Gastrocnemius medialis (tissue), 4 donors: Measurements from ENCODE around the gene ZDHHC14.

ENCODE experiments used
- POLR2A ChIP-seq, 2 donors: fragments of 450-650 bp; IDR thresholded peaks; one replicate each; pipeline ENCODE4 v1.6.1; 2017; ENCODE audit warnings: antibody characterized with exemption in 2 of 2, mild to moderate bottlenecking in 2 of 2, moderate library complexity in 2 of 2
- TF ChIP-seq, protein P1 (sequence below), 5 experiments: fragments of 450-650 bp in 3 of 5; fragments of 200-600 bp in 2 of 5; sonication (generic) in 2 of 5; IDR thresholded peaks in 4 of 5; conservative IDR thresholded peaks in 1 of 5; 1 replicate in 4 of 5; 2 replicates in 1 of 5; pipeline ENCODE4 v1.5.1; 2016 to 2019; ENCODE audit warnings: antibody characterized with exemption in 5 of 5, mild to moderate bottlenecking in 3 of 5, moderate library complexity in 3 of 5

DNA sequence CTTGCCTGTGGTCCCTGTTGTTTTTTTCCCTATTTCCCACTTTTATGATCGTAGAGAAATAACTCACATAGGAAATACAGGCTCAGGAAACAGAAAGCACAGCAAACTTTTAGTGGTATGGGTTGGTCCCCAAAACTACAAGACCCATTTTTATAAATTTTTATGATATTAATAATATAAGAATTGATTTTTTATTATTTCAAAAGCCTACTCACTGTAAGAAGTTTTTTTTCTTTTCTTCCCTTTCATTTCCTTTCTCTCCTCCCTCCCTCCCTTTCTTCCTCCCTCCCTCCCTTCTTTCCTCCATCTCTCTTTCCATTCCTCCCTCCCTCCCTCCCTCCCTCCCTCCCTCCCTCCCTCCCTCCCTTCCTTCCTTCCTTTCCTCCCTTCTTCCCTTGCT, 141.5 kb downstream of the ZDHHC14 start:
- TF ChIP-seq, protein P1, sequence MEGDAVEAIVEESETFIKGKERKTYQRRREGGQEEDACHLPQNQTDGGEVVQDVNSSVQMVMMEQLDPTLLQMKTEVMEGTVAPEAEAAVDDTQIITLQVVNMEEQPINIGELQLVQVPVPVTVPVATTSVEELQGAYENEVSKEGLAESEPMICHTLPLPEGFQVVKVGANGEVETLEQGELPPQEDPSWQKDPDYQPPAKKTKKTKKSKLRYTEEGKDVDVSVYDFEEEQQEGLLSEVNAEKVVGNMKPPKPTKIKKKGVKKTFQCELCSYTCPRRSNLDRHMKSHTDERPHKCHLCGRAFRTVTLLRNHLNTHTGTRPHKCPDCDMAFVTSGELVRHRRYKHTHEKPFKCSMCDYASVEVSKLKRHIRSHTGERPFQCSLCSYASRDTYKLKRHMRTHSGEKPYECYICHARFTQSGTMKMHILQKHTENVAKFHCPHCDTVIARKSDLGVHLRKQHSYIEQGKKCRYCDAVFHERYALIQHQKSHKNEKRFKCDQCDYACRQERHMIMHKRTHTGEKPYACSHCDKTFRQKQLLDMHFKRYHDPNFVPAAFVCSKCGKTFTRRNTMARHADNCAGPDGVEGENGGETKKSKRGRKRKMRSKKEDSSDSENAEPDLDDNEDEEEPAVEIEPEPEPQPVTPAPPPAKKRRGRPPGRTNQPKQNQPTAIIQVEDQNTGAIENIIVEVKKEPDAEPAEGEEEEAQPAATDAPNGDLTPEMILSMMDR (IDR thresholded peaks at IDR 0.05 in 4 of 5, conservative IDR thresholded peaks at IDR 0.05 in 1 of 5), result no peak
- TF ChIP-seq POLR2A (IDR thresholded peaks at IDR 0.05), result no peak
